ENCODE results near the gene CD6.

GRCh38 chr11:60944490-60945294, 26.8 kb upstream of the CD6 start:
- TF ChIP-seq POLR2AphosphoS5 (IDR thresholded peaks at IDR 0.05; ENCODE audit: low read depth, low read length): no peak
- TF ChIP-seq POLR2A (IDR thresholded peaks at IDR 0.05; ENCODE audit: low read depth, low read length): no peak
